HepG2 (cell line): ENCODE data around the gene SLCO4A1. TPM values are rescaled to one million over a fixed set of nuclear protein-coding genes. Genes with fewer than 3 reads are reported as not detected.
A peak's percentile ranks its signal among the peaks of the same experiment; 100 is the strongest.

Source experiments
- HNRNPK ChIP-seq: fragments of 200-400 bp; formaldehyde crosslinking; IDR thresholded peaks from 2 replicates; pipeline ENCODE4 v1.6.1; 2018; ENCODE audit warnings: low read length, low read depth, moderate library complexity, mild to moderate bottlenecking; ENCODE audit not compliant: poor library complexity, severe bottlenecking
- JDP2 ChIP-seq: sonication (generic); formaldehyde crosslinking; IDR thresholded peaks from 2 replicates; pipeline ENCODE4 v1.8.1; 2022; ENCODE audit warnings: missing genetic modification reagents, borderline replicate concordance
- JUNB ChIP-seq: sonication (generic); formaldehyde crosslinking; IDR thresholded peaks from 2 replicates; pipeline ENCODE4 v1.8.0; 2022; ENCODE audit warnings: missing genetic modification reagents, mild to moderate bottlenecking, borderline replicate concordance
- MATR3 ChIP-seq: sonication (generic); formaldehyde crosslinking; IDR thresholded peaks from 2 replicates; pipeline ENCODE4 v1.4.0; 2020; ENCODE audit warnings: missing genetic modification reagents
- MTA3 ChIP-seq: sonication (generic); formaldehyde crosslinking; IDR thresholded peaks from 2 replicates; pipeline ENCODE4 v1.4.0; 2020; ENCODE audit warnings: missing genetic modification reagents
- RBM22 ChIP-seq: fragments of 200-400 bp; formaldehyde crosslinking; optimal IDR thresholded peaks from 2 replicates; pipeline ENCODE3; 2017; ENCODE audit warnings: mild to moderate bottlenecking, low read length, moderate library complexity
- SRSF1 ChIP-seq: fragments of 200-400 bp; formaldehyde crosslinking; optimal IDR thresholded peaks from 2 replicates; pipeline ENCODE3; 2017; ENCODE audit warnings: mild to moderate bottlenecking, low read depth, low read length, moderate library complexity
- ZNF17 ChIP-seq: sonication (generic); formaldehyde crosslinking; IDR thresholded peaks from 2 replicates; pipeline ENCODE4 v1.5.0; 2020; ENCODE audit warnings: mild to moderate bottlenecking, missing genetic modification reagents
- ZNF253 ChIP-seq: sonication (generic); formaldehyde crosslinking; IDR thresholded peaks from 2 replicates; pipeline ENCODE4 v1.8.0; 2022; ENCODE audit warnings: mild to moderate bottlenecking, missing genetic modification reagents, borderline replicate concordance
- ZNF264 ChIP-seq: sonication (generic); formaldehyde crosslinking; IDR thresholded peaks from 2 replicates; pipeline ENCODE4 v1.4.0; 2020; ENCODE audit warnings: missing genetic modification reagents
- ZNF329 ChIP-seq: sonication (generic); formaldehyde crosslinking; IDR thresholded peaks from 2 replicates; pipeline ENCODE4 v1.9.0; 2021; ENCODE audit warnings: low read depth, mild to moderate bottlenecking, missing genetic modification reagents
- ZNF549 ChIP-seq: sonication (generic); formaldehyde crosslinking; IDR thresholded peaks from 2 replicates; pipeline ENCODE4 v1.5.0; 2020; ENCODE audit warnings: missing genetic modification reagents
- ZNF75D ChIP-seq: sonication (generic); formaldehyde crosslinking; IDR thresholded peaks from 2 replicates; pipeline ENCODE4 v1.8.1; 2023; ENCODE audit warnings: missing genetic modification reagents, mild to moderate bottlenecking, borderline replicate concordance
- ZSCAN31 ChIP-seq: sonication (generic); formaldehyde crosslinking; IDR thresholded peaks from 2 replicates; pipeline ENCODE4 v1.5.0; 2020; ENCODE audit warnings: low read depth, mild to moderate bottlenecking, missing genetic modification reagents
- polyA plus RNA-seq, 8 experiments: library from polyadenylated mRNA; depleted of rRNA in 3 of 8; stranded (reverse) in 7 of 8; unstranded in 1 of 8; fragments of >200 nt; fragmentation: Illumina TruSeq in 4 of 8; extraction: Trizol in 4 of 8; gene quantifications; 2 replicates each; pipeline versions ENCODE4 v1.2.1 to v1.2.3, GENCODE V29; 2011 to 2016; ENCODE audit warnings: low read depth in 4 of 8, missing spikeins in 1 of 8, mixed read lengths in 1 of 8; ENCODE audit not compliant: insufficient read depth in 1 of 8
- total RNA-seq, 5 experiments: library from RNA; depleted of rRNA; stranded (reverse); fragments of >200 nt; fragmentation: Illumina TruSeq; extraction: Trizol; gene quantifications; 2 replicates each; pipeline ENCODE4 v1.2.3, GENCODE V29; 2016; ENCODE audit warnings: low read depth in 1 of 5
- TF ChIP-seq, protein P1 (sequence below): sonication (generic); formaldehyde crosslinking; IDR thresholded peaks from 2 replicates; pipeline ENCODE4 v1.8.1; 2023; ENCODE audit warnings: missing genetic modification reagents, inconsistent platforms, borderline replicate concordance
- TF ChIP-seq, protein P2 (sequence below): sonication (generic); formaldehyde crosslinking; IDR thresholded peaks from 2 replicates; pipeline ENCODE4 v1.4.0; 2020; ENCODE audit warnings: missing genetic modification reagents
- TF ChIP-seq, protein P3 (sequence below): sonication (generic); formaldehyde crosslinking; IDR thresholded peaks from 2 replicates; pipeline ENCODE4 v1.4.0; 2020; ENCODE audit warnings: missing genetic modification reagents, mild to moderate bottlenecking, borderline replicate concordance
- TF ChIP-seq, protein P4 (sequence below): sonication (generic); formaldehyde crosslinking; IDR thresholded peaks from 2 replicates; pipeline ENCODE4 v1.8.0; 2022; ENCODE audit warnings: missing genetic modification reagents, mild to moderate bottlenecking, inconsistent platforms, borderline replicate concordance
- TF ChIP-seq, protein P5 (sequence below): sonication (generic); formaldehyde crosslinking; IDR thresholded peaks from 2 replicates; pipeline ENCODE4 v1.4.0; 2020; ENCODE audit warnings: mild to moderate bottlenecking, missing genetic modification reagents
- TF ChIP-seq, protein P6 (sequence below): IDR thresholded peaks from 2 replicates; pipeline ENCODE4 v1.6.1; 2012; ENCODE audit warnings: inconsistent platforms

SLCO4A1 gene
- total and polyA plus RNA-seq, 2 of the 13 experiments (the other 11 are each of a cell fraction or from before 2014, with no cell fraction given), result 55.5 to 112 TPM

DNA sequence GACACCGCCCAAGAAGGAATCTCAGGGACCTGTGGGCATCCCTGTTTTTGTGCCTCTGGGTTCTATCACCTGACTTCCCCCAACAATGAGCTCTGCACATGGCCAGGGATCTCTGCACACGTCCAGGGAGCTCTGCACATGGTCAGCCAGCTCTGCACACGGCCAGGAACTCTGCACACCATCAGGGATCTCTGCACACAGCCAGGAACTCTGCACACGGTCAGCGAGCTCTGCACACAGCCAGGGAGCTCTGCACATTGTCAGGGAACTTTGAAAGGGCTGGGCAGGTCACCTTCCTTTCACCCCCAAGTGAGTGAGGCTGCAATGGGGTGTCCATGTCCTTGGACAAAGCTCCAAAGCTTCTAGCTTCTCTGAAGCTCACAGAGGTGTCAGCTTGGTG, 5.2 kb upstream of the SLCO4A1 start (continued):
- TF ChIP-seq, protein P1, sequence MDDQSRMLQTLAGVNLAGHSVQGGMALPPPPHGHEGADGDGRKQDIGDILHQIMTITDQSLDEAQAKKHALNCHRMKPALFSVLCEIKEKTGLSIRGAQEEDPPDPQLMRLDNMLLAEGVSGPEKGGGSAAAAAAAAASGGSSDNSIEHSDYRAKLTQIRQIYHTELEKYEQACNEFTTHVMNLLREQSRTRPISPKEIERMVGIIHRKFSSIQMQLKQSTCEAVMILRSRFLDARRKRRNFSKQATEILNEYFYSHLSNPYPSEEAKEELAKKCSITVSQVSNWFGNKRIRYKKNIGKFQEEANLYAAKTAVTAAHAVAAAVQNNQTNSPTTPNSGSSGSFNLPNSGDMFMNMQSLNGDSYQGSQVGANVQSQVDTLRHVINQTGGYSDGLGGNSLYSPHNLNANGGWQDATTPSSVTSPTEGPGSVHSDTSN, result no peak
- TF ChIP-seq ZNF264 (no peak), ZSCAN31 (CRISPR knock-in tag) (no peak), ZNF253 (CRISPR knock-in tag) (0 out of 2 replicates have a peak, but pooled peaks have one; percentile 26), ZNF17 (CRISPR knock-in tag) (no peak), HNRNPK (no peak), ZNF75D (no peak), JUNB (CRISPR knock-in tag) (no peak), MTA3 (CRISPR knock-in tag) (no peak), JDP2 (CRISPR knock-in tag) (no peak), MATR3 (CRISPR knock-in tag) (no peak), SRSF1 (no peak), RBM22 (no peak), ZNF329 (CRISPR knock-in tag) (no peak), ZNF549 (CRISPR knock-in tag) (no peak)
- TF ChIP-seq, protein P2, sequence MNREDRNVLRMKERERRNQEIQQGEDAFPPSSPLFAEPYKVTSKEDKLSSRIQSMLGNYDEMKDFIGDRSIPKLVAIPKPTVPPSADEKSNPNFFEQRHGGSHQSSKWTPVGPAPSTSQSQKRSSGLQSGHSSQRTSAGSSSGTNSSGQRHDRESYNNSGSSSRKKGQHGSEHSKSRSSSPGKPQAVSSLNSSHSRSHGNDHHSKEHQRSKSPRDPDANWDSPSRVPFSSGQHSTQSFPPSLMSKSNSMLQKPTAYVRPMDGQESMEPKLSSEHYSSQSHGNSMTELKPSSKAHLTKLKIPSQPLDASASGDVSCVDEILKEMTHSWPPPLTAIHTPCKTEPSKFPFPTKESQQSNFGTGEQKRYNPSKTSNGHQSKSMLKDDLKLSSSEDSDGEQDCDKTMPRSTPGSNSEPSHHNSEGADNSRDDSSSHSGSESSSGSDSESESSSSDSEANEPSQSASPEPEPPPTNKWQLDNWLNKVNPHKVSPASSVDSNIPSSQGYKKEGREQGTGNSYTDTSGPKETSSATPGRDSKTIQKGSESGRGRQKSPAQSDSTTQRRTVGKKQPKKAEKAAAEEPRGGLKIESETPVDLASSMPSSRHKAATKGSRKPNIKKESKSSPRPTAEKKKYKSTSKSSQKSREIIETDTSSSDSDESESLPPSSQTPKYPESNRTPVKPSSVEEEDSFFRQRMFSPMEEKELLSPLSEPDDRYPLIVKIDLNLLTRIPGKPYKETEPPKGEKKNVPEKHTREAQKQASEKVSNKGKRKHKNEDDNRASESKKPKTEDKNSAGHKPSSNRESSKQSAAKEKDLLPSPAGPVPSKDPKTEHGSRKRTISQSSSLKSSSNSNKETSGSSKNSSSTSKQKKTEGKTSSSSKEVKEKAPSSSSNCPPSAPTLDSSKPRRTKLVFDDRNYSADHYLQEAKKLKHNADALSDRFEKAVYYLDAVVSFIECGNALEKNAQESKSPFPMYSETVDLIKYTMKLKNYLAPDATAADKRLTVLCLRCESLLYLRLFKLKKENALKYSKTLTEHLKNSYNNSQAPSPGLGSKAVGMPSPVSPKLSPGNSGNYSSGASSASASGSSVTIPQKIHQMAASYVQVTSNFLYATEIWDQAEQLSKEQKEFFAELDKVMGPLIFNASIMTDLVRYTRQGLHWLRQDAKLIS (CRISPR knock-in tag), result no peak
- TF ChIP-seq, protein P3, sequence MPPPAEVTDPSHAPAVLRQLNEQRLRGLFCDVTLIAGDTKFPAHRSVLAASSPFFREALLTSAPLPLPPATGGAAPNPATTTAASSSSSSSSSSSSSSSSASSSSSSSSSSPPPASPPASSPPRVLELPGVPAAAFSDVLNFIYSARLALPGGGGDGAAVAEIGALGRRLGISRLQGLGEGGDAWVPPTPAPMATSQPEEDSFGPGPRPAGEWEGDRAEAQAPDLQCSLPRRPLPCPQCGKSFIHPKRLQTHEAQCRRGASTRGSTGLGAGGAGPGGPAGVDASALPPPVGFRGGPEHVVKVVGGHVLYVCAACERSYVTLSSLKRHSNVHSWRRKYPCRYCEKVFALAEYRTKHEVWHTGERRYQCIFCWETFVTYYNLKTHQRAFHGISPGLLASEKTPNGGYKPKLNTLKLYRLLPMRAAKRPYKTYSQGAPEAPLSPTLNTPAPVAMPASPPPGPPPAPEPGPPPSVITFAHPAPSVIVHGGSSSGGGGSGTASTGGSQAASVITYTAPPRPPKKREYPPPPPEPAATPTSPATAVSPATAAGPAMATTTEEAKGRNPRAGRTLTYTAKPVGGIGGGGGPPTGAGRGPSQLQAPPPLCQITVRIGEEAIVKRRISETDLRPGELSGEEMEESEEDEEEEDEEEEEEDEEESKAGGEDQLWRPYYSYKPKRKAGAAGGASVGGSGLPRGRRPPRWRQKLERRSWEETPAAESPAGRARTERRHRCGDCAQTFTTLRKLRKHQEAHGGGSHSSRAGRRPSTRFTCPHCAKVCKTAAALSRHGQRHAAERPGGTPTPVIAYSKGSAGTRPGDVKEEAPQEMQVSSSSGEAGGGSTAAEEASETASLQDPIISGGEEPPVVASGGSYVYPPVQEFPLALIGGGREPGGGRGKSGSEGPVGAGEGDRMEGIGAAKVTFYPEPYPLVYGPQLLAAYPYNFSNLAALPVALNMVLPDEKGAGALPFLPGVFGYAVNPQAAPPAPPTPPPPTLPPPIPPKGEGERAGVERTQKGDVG, result no peak
- TF ChIP-seq, protein P4, sequence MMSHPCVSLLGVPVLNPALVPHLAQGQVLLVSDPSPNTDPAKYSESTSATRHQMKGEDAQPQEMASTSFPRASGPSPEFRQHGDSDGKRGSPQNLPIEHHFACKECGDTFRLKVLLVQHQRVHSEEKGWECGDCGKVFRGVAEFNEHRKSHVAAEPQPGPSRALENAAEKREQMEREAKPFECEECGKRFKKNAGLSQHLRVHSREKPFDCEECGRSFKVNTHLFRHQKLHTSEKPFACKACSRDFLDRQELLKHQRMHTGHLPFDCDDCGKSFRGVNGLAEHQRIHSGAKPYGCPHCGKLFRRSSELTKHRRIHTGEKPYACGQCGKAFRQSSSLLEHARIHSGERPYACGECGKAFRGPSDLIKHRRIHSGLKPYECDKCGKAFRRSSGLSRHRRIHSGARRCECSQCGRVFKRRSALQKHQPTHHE (CRISPR knock-in tag), result no peak
- TF ChIP-seq, protein P5, sequence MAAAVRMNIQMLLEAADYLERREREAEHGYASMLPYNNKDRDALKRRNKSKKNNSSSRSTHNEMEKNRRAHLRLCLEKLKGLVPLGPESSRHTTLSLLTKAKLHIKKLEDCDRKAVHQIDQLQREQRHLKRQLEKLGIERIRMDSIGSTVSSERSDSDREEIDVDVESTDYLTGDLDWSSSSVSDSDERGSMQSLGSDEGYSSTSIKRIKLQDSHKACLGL (CRISPR knock-in tag), result 0 out of 2 replicates have a peak, but pooled peaks have one; percentile 8
- TF ChIP-seq, protein P6, sequence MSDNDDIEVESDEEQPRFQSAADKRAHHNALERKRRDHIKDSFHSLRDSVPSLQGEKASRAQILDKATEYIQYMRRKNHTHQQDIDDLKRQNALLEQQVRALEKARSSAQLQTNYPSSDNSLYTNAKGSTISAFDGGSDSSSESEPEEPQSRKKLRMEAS, result peak; percentile 70; the same call in 1 of the 2 replicates
